Neural progenitor cell (in vitro differentiated cells): ENCODE measurements around the gene MACROD1. TPM values are rescaled to one million over a fixed set of nuclear protein-coding genes. Genes with fewer than 3 reads are reported as not detected.

Source experiments
- DNase-seq: peaks from one replicate; pipeline ENCODE4 v3.0.0-alpha.2; 2016; ENCODE audit warnings: low spot score
- H2AFZ ChIP-seq: fragments of 200-600 bp; sonication (generic); replicated peaks from 2 replicates; pipeline ENCODE4 v1.6.1; 2016; ENCODE audit warnings: antibody characterized with exemption
- H3F3A ChIP-seq: fragments of 200-600 bp; sonication (generic); 2 replicates; pipeline ENCODE4 v1.6.1; 2016; ENCODE audit warnings: antibody characterized with exemption, low read depth
- H3K27ac ChIP-seq: fragments of 200-600 bp; sonication (generic); 2 replicates; pipeline ENCODE4 v1.5.1; 2016; ENCODE audit warnings: mild to moderate bottlenecking
- H3K27me3 ChIP-seq: fragments of 200-600 bp; sonication (generic); 2 replicates; pipeline ENCODE4 v1.6.1; 2016; ENCODE audit warnings: mild to moderate bottlenecking, moderate library complexity
- H3K36me3 ChIP-seq: fragments of 200-600 bp; sonication (generic); 2 replicates; pipeline ENCODE4 v1.5.1; 2016
- H3K4me1 ChIP-seq: fragments of 200-600 bp; sonication (generic); 2 replicates; pipeline ENCODE4 v1.6.1; 2016; ENCODE audit warnings: mixed run types
- H3K4me2 ChIP-seq: fragments of 200-600 bp; sonication (generic); 2 replicates; pipeline ENCODE4 v1.6.1; 2016
- H3K4me3 ChIP-seq: fragments of 200-600 bp; sonication (generic); 2 replicates; pipeline ENCODE4 v1.5.1; 2016
- H3K79me2 ChIP-seq: fragments of 200-600 bp; sonication (generic); 2 replicates; pipeline ENCODE4 v1.6.1; 2016; ENCODE audit warnings: low read depth
- H3K9ac ChIP-seq: fragments of 200-600 bp; sonication (generic); 2 replicates; pipeline ENCODE4 v1.6.1; 2016
- H3K9me3 ChIP-seq: fragments of 200-600 bp; sonication (generic); 2 replicates; pipeline ENCODE4 v1.5.1; 2016; ENCODE audit warnings: low read depth
- H4K20me1 ChIP-seq: fragments of 200-600 bp; sonication (generic); 2 replicates; pipeline ENCODE4 v1.6.1; 2016; ENCODE audit warnings: low read depth
- H3K27ac Mint-ChIP-seq: 3 replicates; pipeline ENCODE4 v1.8.0; 2021; ENCODE audit warnings: mixed read lengths
- H3K27me3 Mint-ChIP-seq: 2 replicates; pipeline ENCODE4 v1.8.0; 2022; ENCODE audit warnings: low read depth, mild to moderate bottlenecking, inconsistent platforms, moderate library complexity, mixed read lengths; ENCODE audit not compliant: insufficient read depth
- H3K36me3 Mint-ChIP-seq: 3 replicates; pipeline ENCODE4 v1.8.0; 2021; ENCODE audit warnings: mixed read lengths
- H3K4me1 Mint-ChIP-seq: 3 replicates; pipeline ENCODE4 v1.8.0; 2021; ENCODE audit warnings: mixed read lengths
- H3K4me3 Mint-ChIP-seq: 3 replicates; pipeline ENCODE4 v1.8.0; 2021; ENCODE audit warnings: mild to moderate bottlenecking, moderate library complexity, mixed read lengths
- H3K9me3 Mint-ChIP-seq: 3 replicates; pipeline ENCODE4 v1.8.0; 2020; ENCODE audit warnings: mixed read lengths
- EZH2 ChIP-seq: fragments of 200-600 bp; sonication (generic); IDR thresholded peaks from 2 replicates; pipeline ENCODE4 v1.6.1; 2017; ENCODE audit warnings: antibody characterized with exemption, mild to moderate bottlenecking, moderate library complexity
- EZH2phosphoT487 ChIP-seq: fragments of 200-600 bp; sonication (generic); IDR thresholded peaks from 2 replicates; pipeline ENCODE4 v1.6.1; 2017; ENCODE audit warnings: antibody characterized with exemption
- total RNA-seq: library from RNA; depleted of rRNA; stranded (reverse); fragments of >200 nt; gene quantifications from 2 replicates; pipeline ENCODE4 v1.2.3, GENCODE V29; 2015; ENCODE audit warnings: low replicate concordance
- TF ChIP-seq, protein P1 (sequence below): fragments of 200-600 bp; sonication (generic); IDR thresholded peaks from 2 replicates; pipeline ENCODE4 v1.5.1; 2017; ENCODE audit warnings: antibody characterized with exemption, mild to moderate bottlenecking

The MACROD1 gene
- total RNA-seq, 1 donor from 2014 or later, result 11.9 TPM

DNA sequence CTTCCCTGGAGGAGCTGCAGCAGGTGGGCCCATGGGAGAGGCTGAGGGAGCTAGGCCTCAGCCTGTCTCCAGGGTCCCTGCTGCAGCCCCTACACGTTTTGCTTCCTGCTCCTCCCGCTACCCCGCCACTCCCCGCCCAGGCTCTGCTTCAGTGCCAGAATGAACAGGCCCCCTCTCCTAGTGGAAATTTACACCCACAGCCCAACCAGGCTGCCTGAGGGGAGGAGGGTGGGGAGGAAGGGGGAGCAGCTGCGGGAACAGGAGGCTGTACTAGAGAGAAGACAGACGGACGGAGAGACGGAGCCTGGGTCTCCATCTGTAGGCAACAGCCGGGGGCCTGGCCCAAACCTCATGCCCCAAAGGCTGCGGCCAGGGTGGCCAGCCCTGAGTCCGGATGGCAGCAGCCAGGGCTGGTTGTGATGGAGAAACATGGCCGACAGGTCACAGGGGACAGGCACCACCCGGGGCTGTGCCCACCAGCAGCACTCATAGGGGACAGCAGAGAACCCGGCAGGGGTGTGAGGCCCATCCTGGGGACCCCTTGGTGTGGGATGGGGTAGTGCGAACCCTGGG lies 109.6 kb downstream of the MACROD1 start:
- Mint-ChIP-seq H3K27ac (no peak overlapping the region), H3K9me3 (no peaks in the 10 kb centered on the region), H3K4me1 (peaks cover 37% of the 10 kb centered on the region), H3K4me3 (no peak overlapping the region), H3K27me3 (peaks cover 3% of the 10 kb centered on the region), H3K36me3 (no peaks in the 10 kb centered on the region)
- no peak overlapping the region for H3K27ac ChIP-seq
- H3K9me3 ChIP-seq, result no peaks in the 10 kb centered on the region
- H3F3A ChIP-seq, result peaks cover 19% of the 10 kb centered on the region
- no peak for TF ChIP-seq EZH2
- no peak for TF ChIP-seq EZH2phosphoT487
- TF ChIP-seq, protein P1, sequence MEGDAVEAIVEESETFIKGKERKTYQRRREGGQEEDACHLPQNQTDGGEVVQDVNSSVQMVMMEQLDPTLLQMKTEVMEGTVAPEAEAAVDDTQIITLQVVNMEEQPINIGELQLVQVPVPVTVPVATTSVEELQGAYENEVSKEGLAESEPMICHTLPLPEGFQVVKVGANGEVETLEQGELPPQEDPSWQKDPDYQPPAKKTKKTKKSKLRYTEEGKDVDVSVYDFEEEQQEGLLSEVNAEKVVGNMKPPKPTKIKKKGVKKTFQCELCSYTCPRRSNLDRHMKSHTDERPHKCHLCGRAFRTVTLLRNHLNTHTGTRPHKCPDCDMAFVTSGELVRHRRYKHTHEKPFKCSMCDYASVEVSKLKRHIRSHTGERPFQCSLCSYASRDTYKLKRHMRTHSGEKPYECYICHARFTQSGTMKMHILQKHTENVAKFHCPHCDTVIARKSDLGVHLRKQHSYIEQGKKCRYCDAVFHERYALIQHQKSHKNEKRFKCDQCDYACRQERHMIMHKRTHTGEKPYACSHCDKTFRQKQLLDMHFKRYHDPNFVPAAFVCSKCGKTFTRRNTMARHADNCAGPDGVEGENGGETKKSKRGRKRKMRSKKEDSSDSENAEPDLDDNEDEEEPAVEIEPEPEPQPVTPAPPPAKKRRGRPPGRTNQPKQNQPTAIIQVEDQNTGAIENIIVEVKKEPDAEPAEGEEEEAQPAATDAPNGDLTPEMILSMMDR, result no peak
- H3K36me3 ChIP-seq, result no peaks in the 10 kb centered on the region
- peaks cover 49% of the 10 kb centered on the region for H3K27me3 ChIP-seq
- no peaks in the 10 kb centered on the region for H3K79me2 ChIP-seq
- H3K4me1 ChIP-seq, result peaks cover 47% of the 10 kb centered on the region
- no peak overlapping the region for H3K9ac ChIP-seq
- no peak for DNase-seq
- H3K4me3 ChIP-seq, result no peak overlapping the region
- no peak overlapping the region for H3K4me2 ChIP-seq
- no peak overlapping the region for H2AFZ ChIP-seq
- H4K20me1 ChIP-seq, result peaks cover 34% of the 10 kb centered on the region

DNA sequence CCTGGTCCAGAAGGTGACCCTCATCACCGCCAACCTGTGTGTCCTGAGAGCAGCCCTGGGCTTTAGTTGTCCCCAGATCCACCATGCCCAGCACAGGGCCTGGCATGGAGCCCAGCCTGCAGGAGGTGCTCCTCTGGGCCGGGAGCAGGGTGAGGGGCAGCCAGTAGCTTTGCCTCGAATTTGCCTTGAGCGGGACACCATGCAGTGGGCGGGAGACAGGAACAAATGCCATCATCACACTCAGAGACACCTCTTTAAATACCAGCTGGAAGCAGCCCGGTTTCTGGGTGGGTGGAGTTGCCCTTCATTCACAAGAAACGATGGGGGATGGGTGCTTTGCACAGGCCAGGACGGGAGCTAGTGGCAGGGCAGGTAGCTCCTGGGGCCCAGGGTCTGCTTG lies 110.8 kb downstream of the MACROD1 start:
- Histone ChIP-seq H3F3A (peaks cover 8% of the 10 kb centered on the region), H3K9ac (no peak overlapping the region), H3K4me1 (peaks cover 37% of the 10 kb centered on the region), H3K4me2 (no peak overlapping the region), H3K9me3 (no peaks in the 10 kb centered on the region), H3K27me3 (peaks cover 37% of the 10 kb centered on the region), H2AFZ (no peak overlapping the region), H3K79me2 (no peaks in the 10 kb centered on the region), H3K4me3 (no peak overlapping the region), H3K36me3 (no peaks in the 10 kb centered on the region), H3K27ac (no peak overlapping the region), H4K20me1 (peaks cover 29% of the 10 kb centered on the region)
- peaks cover 33% of the 10 kb centered on the region for H3K4me1 Mint-ChIP-seq
- H3K4me3 Mint-ChIP-seq, result peak overlapping the region; percentile 57
- TF ChIP-seq, protein P1, result no peak
- TF ChIP-seq EZH2, result no peak
- no peak for TF ChIP-seq EZH2phosphoT487
- peaks cover 3% of the 10 kb centered on the region for H3K27me3 Mint-ChIP-seq
- H3K36me3 Mint-ChIP-seq, result no peaks in the 10 kb centered on the region
- DNase-seq, result no peak
- H3K27ac Mint-ChIP-seq, result peak overlapping the region; percentile 46
- H3K9me3 Mint-ChIP-seq, result no peaks in the 10 kb centered on the region

GRCh38 chr11:64053699-64054098 lies 112.2 kb downstream of the MACROD1 start:
- Histone ChIP-seq H3K27me3 (peaks cover 24% of the 10 kb centered on the region), H4K20me1 (peaks cover 19% of the 10 kb centered on the region), H3K27ac (no peak overlapping the region), H3K9ac (no peak overlapping the region), H3K4me2 (peak overlapping the region; percentile 24), H2AFZ (no peak overlapping the region), H3K4me3 (no peak overlapping the region), H3F3A (peaks cover 5% of the 10 kb centered on the region), H3K36me3 (no peaks in the 10 kb centered on the region), H3K4me1 (peaks cover 33% of the 10 kb centered on the region), H3K9me3 (no peaks in the 10 kb centered on the region), H3K79me2 (no peaks in the 10 kb centered on the region)
- peak; percentile 56 for DNase-seq
- Mint-ChIP-seq H3K4me3 (peak overlapping the region; percentile 26), H3K9me3 (no peaks in the 10 kb centered on the region), H3K36me3 (no peaks in the 10 kb centered on the region), H3K27ac (no peak overlapping the region), H3K4me1 (peaks cover 36% of the 10 kb centered on the region), H3K27me3 (peaks cover 3% of the 10 kb centered on the region)
- no peak for TF ChIP-seq EZH2
- TF ChIP-seq, protein P1, result no peak
- TF ChIP-seq EZH2phosphoT487, result no peak
